K562 (cell line): ENCODE results near the gene LAG3. TPM values are rescaled to one million over a fixed set of nuclear protein-coding genes. Genes with fewer than 3 reads are reported as not detected.

Source experiments
- BRD4 ChIP-seq: fragments of 200-600 bp; sonication (generic); IDR thresholded peaks from 2 replicates; pipeline ENCODE4 v1.6.1; 2017; ENCODE audit warnings: inconsistent platforms
- BRD9 ChIP-seq: fragments of 450-650 bp; IDR thresholded peaks from 2 replicates; pipeline ENCODE4 v1.6.1; 2018; ENCODE audit warnings: low read depth; ENCODE audit not compliant: partially characterized antibody
- CCAR2 ChIP-seq: fragments of 200-400 bp; formaldehyde crosslinking; IDR thresholded peaks from 2 replicates; pipeline ENCODE4 v1.6.1; 2017; ENCODE audit warnings: mild to moderate bottlenecking, low read depth, low read length
- CHD4 ChIP-seq: fragments of 200-600 bp; sonication (generic); IDR thresholded peaks from 3 replicates; pipeline ENCODE4 v1.6.1; 2012; ENCODE audit warnings: low read depth, mild to moderate bottlenecking, mixed read lengths, low read length, inconsistent platforms; ENCODE audit not compliant: insufficient read depth, insufficient replicate concordance, poor library complexity, severe bottlenecking
- ELK1 ChIP-seq: sonication (generic); formaldehyde crosslinking; IDR thresholded peaks from 2 replicates; pipeline ENCODE4 v1.8.1; 2022; ENCODE audit warnings: missing genetic modification reagents
- FOXK1 ChIP-seq: sonication (generic); formaldehyde crosslinking; IDR thresholded peaks from 2 replicates; pipeline ENCODE4 v1.8.0; 2022; ENCODE audit warnings: missing genetic modification reagents, mild to moderate bottlenecking, borderline replicate concordance
- HDAC1 ChIP-seq, 2 experiments: fragments of 450-650 bp; IDR thresholded peaks; 2 replicates each; pipeline ENCODE4 v1.6.1; 2016 to 2017; ENCODE audit warnings: inconsistent platforms in 1 of 2, mild to moderate bottlenecking in 1 of 2, moderate library complexity in 1 of 2
- HDAC3 ChIP-seq: fragments of 450-650 bp; IDR thresholded peaks from 2 replicates; pipeline ENCODE4 v1.6.1; 2018; ENCODE audit warnings: borderline replicate concordance, mild to moderate bottlenecking, moderate library complexity; ENCODE audit not compliant: partially characterized antibody
- HDAC8 ChIP-seq: fragments of 450-650 bp; IDR thresholded peaks from 2 replicates; pipeline ENCODE4 v1.6.1; 2016; ENCODE audit warnings: mild to moderate bottlenecking, missing genetic modification characterization, moderate library complexity, missing compliant biosample characterization
- HDGF ChIP-seq: fragments of 450-650 bp; IDR thresholded peaks from 2 replicates; pipeline ENCODE4 v1.6.1; 2016
- HNRNPL ChIP-seq: fragments of 200-400 bp; formaldehyde crosslinking; IDR thresholded peaks from 2 replicates; pipeline ENCODE4 v1.6.1; 2017; ENCODE audit warnings: low read depth, mild to moderate bottlenecking, low read length
- KLF16 ChIP-seq: IDR thresholded peaks from 2 replicates; pipeline ENCODE4 v1.6.1; 2016; ENCODE audit warnings: antibody characterized with exemption
- MTF1 ChIP-seq: fragments of 250-450 bp; sonication (Bioruptor Pico); IDR thresholded peaks from 2 replicates; pipeline ENCODE4 v1.9.0; 2021; ENCODE audit warnings: moderate library complexity, mild to moderate bottlenecking, inconsistent platforms, borderline replicate concordance
- MYNN ChIP-seq, 2 experiments: sonication (generic); formaldehyde crosslinking in 1 of 2; IDR thresholded peaks; 2 replicates each; pipeline versions ENCODE4 v1.5.0 to v1.6.1; 2016 to 2020; ENCODE audit warnings: antibody characterized with exemption in 1 of 2, missing genetic modification reagents in 1 of 2
- NFIC ChIP-seq: fragments of 450-650 bp; IDR thresholded peaks from 2 replicates; pipeline ENCODE4 v1.6.1; 2017; ENCODE audit warnings: mild to moderate bottlenecking, inconsistent platforms
- PREB ChIP-seq: sonication (generic); formaldehyde crosslinking; IDR thresholded peaks from 2 replicates; pipeline ENCODE4 v1.8.1; 2023; ENCODE audit warnings: mild to moderate bottlenecking, missing genetic modification reagents
- PTTG1 ChIP-seq: fragments of 450-650 bp; IDR thresholded peaks from 2 replicates; pipeline ENCODE4 v1.6.1; 2016; ENCODE audit warnings: low read depth, mild to moderate bottlenecking, missing genetic modification characterization, missing compliant biosample characterization
- RFX1 ChIP-seq: fragments of 450-650 bp; IDR thresholded peaks from 2 replicates; pipeline ENCODE4 v1.6.1; 2016; ENCODE audit warnings: mild to moderate bottlenecking, moderate library complexity
- SMARCE1 ChIP-seq: fragments of 450-650 bp; IDR thresholded peaks from 2 replicates; pipeline ENCODE4 v1.7.1; 2016; ENCODE audit warnings: mild to moderate bottlenecking
- TSC22D4 ChIP-seq: fragments of 450-650 bp; IDR thresholded peaks from 2 replicates; pipeline ENCODE4 v1.6.1; 2016; ENCODE audit warnings: missing genetic modification characterization, missing biosample characterization, control low read depth
- XRCC4 ChIP-seq: IDR thresholded peaks from one replicate; pipeline ENCODE4 v1.6.1; 2011; ENCODE audit not compliant: insufficient read depth, insufficient read length; ENCODE audit errors: extremely low read depth
- ZBTB34 ChIP-seq: fragments of 250-450 bp; sonication (Bioruptor Pico); IDR thresholded peaks from 2 replicates; pipeline ENCODE4 v1.8.0; 2021; ENCODE audit warnings: mild to moderate bottlenecking, moderate library complexity
- ZNF583 ChIP-seq: fragments of 250-450 bp; sonication (Bioruptor Pico); IDR thresholded peaks from 2 replicates; pipeline ENCODE4 v1.4.0; 2020
- ZNF766 ChIP-seq: fragments of 200-800 bp; sonication (Bioruptor generic); conservative IDR thresholded peaks from 2 replicates; pipeline ENCODE4 v1.6.1; 2016; ENCODE audit warnings: missing genetic modification characterization, missing compliant biosample characterization
- ZNF785 ChIP-seq: fragments of 250-450 bp; sonication (Bioruptor Pico); IDR thresholded peaks from 2 replicates; pipeline ENCODE4 v1.4.0; 2020; ENCODE audit warnings: mild to moderate bottlenecking
- polyA plus RNA-seq, 8 experiments: library from polyadenylated mRNA; depleted of rRNA in 4 of 8; stranded (reverse) in 5 of 8; unstranded in 3 of 8; fragments of >200 nt; fragmentation: Nextera tagmentation in 2 of 8; fragmentation: Illumina TruSeq in 1 of 8; extraction: Ambion mirVana in 2 of 8; extraction: Trizol in 1 of 8; gene quantifications; 2 replicates each; pipeline versions ENCODE4 v1.2.1 to v1.2.3, GENCODE V29; 2011 to 2014; ENCODE audit warnings: inconsistent platforms in 1 of 8, missing spikeins in 1 of 8
- total RNA-seq, 7 experiments: library from RNA; depleted of rRNA in 6 of 7; stranded (reverse); fragments of >200 nt in 6 of 7; fragmentation: Illumina TruSeq in 2 of 7; extraction: Trizol in 2 of 7; gene quantifications; 2 replicates each; pipeline versions ENCODE4 v1.2.1 to v1.2.3, GENCODE V29; 2011 to 2021; ENCODE audit warnings: low replicate concordance in 1 of 7

Gene LAG3
- total and polyA plus RNA-seq, 9 of the 15 experiments (the other 6 are each of a cell fraction or from before 2014, with no cell fraction given): 0.07 to 0.66 (median 0.09) TPM; not detected in 1

- TF ChIP-seq HDAC1 (IDR thresholded peaks at IDR 0.05) (peak in 1 of 2 experiments; percentile 94; a peak in 2 of 4 replicates), ZNF785 (CRISPR knock-in tag) (no peak), NFIC (no peak), HDAC3 (no peak), SMARCE1 (peak; percentile 72), RFX1 (no peak), HDGF (0 out of 2 replicates have a peak, but pooled peaks have one; percentile 76), ELK1 (CRISPR knock-in tag) (no peak), TSC22D4 (tag) (no peak), BRD9 (peak; percentile 35), FOXK1 (CRISPR knock-in tag) (no peak), MTF1 (CRISPR knock-in tag) (no peak), CHD4 (no peak), ZBTB34 (CRISPR knock-in tag) (no peak), BRD4 (no peak), ZNF583 (CRISPR knock-in tag) (no peak), PREB (CRISPR knock-in tag) (no peak), KLF16 (peak; percentile 55; the same call in 1 of the 2 replicates), ZNF766 (CRISPR knock-in tag) (no peak), HDAC8 (tag) (no peak), CCAR2 (no peak), XRCC4 (no peak), PTTG1 (tag) (no peak), MYNN (IDR thresholded peaks at IDR 0.05) (0 out of 2 replicates have a peak, but pooled peaks have one; percentile 52), MYNN (CRISPR knock-in tag; IDR thresholded peaks at IDR 0.05) (no peak), HNRNPL (no peak)
These were observed 6.5 kb downstream of the LAG3 start (continued) for GRCh38 chr12:6778574-6779550.
